Ishikawa (cell line): Measurements from ENCODE around the gene LRRC71.

Experiments
- CEBPB ChIP-seq: IDR thresholded peaks from 2 replicates; pipeline ENCODE4 v1.6.1; 2012
- CREB1 ChIP-seq: IDR thresholded peaks from 2 replicates; pipeline ENCODE4 v1.6.1; 2012; ENCODE audit warnings: low read depth
- EP300 ChIP-seq: IDR thresholded peaks from 2 replicates; pipeline ENCODE4 v1.6.1; 2012; ENCODE audit warnings: borderline replicate concordance
- FOXM1 ChIP-seq: IDR thresholded peaks from 2 replicates; pipeline ENCODE4 v1.6.1; 2012; ENCODE audit warnings: low read depth, borderline replicate concordance
- NFIC ChIP-seq: IDR thresholded peaks from 2 replicates; pipeline ENCODE4 v1.6.1; 2012
- RAD21 ChIP-seq: IDR thresholded peaks from 2 replicates; pipeline ENCODE4 v1.6.1; 2012; ENCODE audit warnings: low read depth
- TAF1 ChIP-seq: IDR thresholded peaks from 2 replicates; pipeline ENCODE4 v1.6.1; 2012; ENCODE audit warnings: low read depth, mild to moderate bottlenecking
- YY1 ChIP-seq: IDR thresholded peaks from 2 replicates; pipeline ENCODE4 v1.6.1; 2012; ENCODE audit warnings: low read depth
- TF ChIP-seq, protein P1 (sequence below): IDR thresholded peaks from 2 replicates; pipeline ENCODE4 v1.6.1; 2012
- TF ChIP-seq, protein P2 (sequence below): IDR thresholded peaks from 2 replicates; pipeline ENCODE4 v1.6.1; 2012; ENCODE audit warnings: low read depth, mild to moderate bottlenecking

DNA sequence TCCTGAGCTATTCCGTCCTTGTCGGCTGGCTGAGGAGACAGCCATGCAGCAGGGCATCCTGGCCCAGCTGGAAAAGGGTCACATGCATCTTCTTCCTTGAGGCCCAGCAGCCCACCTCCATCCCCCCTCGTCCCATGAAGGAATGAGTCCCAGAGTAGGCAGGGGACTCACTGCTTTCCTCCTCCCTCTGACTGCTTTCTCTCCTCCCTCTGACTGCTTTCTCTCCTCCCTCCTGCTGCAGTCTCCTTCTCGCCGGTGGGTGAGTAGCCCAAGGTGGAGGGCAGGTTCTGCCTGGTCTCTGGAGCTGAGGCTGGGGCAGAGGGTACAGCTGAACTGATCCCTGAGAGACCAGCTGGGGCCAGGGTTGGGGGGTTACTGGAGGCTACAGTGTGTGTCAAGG is 46.3 kb upstream of the LRRC71 start:
- no peak for TF ChIP-seq CEBPB
- no peak for TF ChIP-seq EP300
- no peak for TF ChIP-seq FOXM1
- TF ChIP-seq CREB1, result no peak
- TF ChIP-seq, protein P1, sequence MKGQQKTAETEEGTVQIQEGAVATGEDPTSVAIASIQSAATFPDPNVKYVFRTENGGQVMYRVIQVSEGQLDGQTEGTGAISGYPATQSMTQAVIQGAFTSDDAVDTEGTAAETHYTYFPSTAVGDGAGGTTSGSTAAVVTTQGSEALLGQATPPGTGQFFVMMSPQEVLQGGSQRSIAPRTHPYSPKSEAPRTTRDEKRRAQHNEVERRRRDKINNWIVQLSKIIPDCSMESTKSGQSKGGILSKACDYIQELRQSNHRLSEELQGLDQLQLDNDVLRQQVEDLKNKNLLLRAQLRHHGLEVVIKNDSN, result no peak
- TF ChIP-seq, protein P2, sequence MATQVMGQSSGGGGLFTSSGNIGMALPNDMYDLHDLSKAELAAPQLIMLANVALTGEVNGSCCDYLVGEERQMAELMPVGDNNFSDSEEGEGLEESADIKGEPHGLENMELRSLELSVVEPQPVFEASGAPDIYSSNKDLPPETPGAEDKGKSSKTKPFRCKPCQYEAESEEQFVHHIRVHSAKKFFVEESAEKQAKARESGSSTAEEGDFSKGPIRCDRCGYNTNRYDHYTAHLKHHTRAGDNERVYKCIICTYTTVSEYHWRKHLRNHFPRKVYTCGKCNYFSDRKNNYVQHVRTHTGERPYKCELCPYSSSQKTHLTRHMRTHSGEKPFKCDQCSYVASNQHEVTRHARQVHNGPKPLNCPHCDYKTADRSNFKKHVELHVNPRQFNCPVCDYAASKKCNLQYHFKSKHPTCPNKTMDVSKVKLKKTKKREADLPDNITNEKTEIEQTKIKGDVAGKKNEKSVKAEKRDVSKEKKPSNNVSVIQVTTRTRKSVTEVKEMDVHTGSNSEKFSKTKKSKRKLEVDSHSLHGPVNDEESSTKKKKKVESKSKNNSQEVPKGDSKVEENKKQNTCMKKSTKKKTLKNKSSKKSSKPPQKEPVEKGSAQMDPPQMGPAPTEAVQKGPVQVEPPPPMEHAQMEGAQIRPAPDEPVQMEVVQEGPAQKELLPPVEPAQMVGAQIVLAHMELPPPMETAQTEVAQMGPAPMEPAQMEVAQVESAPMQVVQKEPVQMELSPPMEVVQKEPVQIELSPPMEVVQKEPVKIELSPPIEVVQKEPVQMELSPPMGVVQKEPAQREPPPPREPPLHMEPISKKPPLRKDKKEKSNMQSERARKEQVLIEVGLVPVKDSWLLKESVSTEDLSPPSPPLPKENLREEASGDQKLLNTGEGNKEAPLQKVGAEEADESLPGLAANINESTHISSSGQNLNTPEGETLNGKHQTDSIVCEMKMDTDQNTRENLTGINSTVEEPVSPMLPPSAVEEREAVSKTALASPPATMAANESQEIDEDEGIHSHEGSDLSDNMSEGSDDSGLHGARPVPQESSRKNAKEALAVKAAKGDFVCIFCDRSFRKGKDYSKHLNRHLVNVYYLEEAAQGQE, result no peak
- TF ChIP-seq NFIC, result no peak
- TF ChIP-seq YY1, result no peak
- no peak for TF ChIP-seq RAD21
- no peak for TF ChIP-seq TAF1
